ENCODE results near the gene PTX4.

PTX4 gene

DNA sequence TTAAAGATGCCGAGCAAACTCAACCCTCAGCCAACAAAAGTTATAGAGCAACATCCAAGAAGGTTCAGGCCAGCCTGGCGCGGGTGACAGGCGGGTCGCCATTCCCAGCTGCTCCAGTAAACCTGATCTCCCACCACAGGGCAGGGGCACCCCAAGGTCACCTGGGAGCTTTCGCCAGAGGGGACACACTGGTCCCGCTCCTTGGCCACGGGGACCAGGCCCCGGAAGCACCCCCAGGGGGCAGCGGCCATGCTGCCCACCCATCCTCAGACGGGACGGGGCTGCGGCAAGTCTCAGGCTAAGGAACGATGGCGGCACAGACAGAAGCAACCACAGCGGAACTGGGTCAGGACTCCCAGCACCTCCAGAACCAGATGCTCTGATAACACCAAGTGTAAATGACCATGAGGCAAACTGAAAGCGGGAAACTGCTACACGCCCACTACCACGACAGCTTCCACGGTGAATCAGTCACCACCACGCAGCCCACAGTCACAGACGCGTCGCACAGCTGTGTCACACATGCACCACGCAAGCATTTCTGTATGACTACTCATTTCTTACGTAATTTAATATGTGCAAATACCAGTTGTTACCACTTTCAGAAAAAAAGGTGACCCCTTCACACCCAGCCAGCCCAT lies 30.3 kb downstream of the PTX4 start:
- DNase-seq: no peak

- DNase-seq: no peak
These were observed 31.1 kb downstream of the PTX4 start for GRCh38 chr16:1457489-1458245.

GRCh38 chr16:1456951-1457350 lies 31.8 kb downstream of the PTX4 start:
- DNase-seq: no peak

- DNase-seq: no peak
These were observed 33.3 kb downstream of the PTX4 start for GRCh38 chr16:1455190-1456171.

- no peak for DNase-seq
These were observed 34.2 kb downstream of the PTX4 start for GRCh38 chr16:1454561-1454960.

DNA sequence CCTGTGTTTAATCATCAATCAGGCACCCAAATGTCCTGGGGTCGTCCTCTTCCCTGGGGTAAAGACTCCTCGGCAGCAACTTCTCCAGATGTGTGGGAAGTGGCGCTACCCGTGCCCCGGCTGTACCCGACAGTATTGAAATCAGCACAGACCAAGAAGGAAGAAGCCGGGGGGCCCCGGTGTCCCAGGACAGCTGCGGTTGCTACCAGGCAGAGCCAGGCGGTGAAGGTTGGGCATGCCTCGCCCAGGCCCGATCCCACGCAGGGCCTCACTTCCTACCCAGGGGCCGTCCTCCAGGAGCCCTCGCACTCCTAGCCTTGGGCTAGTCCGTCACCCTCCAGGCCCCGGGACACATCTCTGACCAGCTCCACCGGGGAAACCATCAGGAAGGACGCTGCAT lies 35.4 kb downstream of the PTX4 start:
- DNase-seq: no peak

- DNase-seq: no peak
These were observed 36.2 kb downstream of the PTX4 start for GRCh38 chr16:1452530-1452929.

DNA sequence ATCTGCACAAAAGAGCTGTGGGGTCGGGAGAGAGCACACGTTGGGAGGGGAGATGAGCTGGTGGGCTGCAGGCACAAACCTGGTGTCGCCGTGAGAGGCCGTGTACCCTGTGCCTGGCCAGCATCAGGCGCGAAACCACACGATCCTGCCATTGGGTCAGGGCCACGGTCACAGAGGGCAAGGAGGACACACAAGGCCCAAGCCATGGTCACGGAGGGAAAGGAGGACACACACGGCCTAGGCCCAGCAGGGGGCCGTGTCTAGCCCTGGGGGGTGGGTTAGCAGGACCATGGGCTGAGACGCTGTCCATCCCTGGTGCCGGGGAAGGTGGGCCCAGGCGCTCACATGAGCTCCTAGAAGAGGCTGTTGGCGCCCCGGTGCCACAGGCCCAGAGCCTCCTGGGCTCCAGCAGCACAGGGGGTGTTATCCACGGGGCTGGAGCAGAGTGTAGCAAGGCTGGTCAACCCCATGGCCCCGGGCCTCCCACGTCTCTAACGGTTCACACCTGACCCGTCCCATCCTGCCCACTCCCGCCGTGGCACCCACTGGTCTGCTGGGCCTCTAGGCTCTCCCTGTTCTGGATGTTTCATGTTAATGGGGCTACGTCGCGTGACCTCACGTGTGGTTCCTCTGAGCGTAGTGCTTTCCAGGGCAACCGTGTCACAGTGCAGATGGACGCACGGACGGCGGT lies 36.9 kb downstream of the PTX4 start:
- DNase-seq: no peak

- no peak for DNase-seq
These were observed 37.9 kb downstream of the PTX4 start for GRCh38 chr16:1450841-1451240.

DNA sequence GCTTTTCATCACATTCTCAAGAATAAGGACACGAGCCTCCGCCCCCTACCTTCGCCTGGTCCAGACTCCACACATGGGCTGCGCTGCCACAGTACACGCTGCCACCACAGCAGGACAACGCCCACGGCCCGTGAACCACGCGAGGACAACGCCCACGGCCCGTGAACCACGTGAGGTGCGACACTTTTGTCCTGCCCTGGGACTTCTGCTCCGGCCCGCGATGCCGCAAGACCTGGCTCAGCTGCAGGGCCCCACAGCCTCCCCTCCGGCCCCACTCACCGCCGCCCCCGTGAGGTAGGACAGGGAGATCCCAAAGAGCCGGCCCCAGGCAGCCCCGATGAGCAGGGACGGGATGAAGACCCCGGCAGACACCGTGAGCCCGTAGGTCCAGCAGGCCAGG lies 38.5 kb downstream of the PTX4 start:
- DNase-seq: no peak

GRCh38 chr16:1449201-1449788 lies 39.4 kb downstream of the PTX4 start:
- DNase-seq: no peak

GRCh38 chr16:1448536-1449116 lies 40.1 kb downstream of the PTX4 start:
- DNase-seq: no peak

DNA sequence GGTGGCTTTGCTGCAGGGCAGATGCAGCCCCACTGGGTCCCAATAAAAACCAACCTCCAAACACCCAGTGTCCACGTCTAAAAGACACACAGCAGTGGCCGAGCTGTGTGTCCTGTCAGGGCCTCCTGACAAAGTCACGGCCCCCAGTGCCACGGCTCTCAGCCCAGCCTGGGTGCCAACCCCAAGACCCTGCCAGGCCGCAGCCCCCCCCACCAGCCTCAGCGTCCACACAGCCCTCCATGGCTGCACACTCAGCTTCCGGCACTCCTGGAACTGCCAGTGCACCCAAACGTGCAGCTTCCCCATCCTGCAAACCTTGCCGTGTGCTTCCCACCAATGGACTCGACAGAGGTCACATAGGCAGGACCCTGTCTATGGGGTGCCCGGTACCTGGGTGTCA lies 40.8 kb downstream of the PTX4 start:
- no peak for DNase-seq

DNA sequence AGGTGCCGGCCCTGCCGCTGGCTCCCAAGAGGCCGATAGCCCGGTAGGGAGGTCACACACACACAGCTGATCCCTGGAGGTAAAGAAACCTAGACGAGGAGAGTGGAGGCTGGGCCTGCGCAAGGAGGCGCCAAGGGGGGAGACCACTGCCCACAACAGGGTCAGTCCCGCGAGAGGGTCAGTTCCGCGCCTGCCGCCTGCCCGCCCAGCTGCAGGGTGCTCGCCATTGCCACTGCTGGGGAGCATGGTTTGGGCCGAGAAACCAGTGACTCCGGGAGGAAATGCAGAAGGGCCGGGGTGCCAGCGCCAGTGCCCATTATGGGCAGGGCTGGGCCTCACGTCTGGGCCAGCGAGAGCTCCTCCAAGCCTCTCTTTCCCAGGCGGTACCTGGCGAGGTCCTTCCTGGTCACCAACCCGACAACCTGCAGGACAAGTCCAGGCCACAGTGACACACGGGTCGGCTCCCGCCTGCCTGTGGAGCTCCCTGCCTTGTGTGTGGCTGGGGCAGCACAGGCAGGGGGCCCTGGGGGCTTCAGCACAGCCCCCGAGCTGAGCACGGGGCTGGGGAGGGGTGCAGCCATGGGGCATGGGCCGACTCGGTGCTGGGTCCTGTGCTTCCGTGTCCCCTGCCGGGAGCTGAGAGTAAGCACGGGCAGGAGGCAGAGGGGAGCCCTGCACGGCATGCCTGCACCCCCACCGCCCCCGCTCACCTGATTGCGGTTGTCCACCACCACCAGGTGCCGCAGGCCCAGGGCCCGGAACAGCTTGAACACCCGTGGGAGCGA lies 42.3 kb downstream of the PTX4 start:
- no peak for DNase-seq

DNA sequence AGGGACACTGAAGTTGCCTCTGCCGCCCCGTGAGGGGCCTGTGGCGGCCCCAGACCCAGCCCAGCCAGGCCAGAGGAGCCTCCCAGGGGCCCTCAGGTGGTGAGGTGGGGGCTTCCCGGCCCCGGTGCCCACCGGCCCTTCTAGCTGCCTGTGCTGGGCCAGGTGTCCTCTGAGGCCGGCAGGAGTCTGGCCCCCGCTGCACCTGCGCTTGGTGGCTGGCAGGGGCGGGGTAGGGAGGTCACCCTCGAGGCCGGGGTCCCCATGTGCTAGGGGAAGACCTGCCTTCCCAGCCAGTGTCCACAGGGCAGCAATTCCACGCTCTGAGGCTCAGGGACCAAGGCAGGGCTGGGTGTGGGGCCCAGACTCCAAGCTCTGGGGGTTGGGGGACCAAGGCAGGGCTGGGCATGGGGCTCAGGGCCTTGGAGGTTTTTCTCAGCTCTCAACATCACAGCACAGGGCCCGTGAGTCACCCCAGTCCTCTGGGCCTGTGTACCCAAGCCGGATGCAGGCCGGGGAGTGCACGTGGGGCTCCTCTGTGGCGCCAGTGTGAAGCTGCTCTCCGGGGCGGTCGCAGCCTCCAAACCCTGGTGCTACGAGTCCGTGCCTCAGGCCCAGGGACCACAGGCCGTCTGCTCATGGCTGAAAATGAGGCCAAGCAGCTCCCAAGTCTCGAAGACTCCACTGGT lies 43.1 kb downstream of the PTX4 start:
- DNase-seq: no peak

DNA sequence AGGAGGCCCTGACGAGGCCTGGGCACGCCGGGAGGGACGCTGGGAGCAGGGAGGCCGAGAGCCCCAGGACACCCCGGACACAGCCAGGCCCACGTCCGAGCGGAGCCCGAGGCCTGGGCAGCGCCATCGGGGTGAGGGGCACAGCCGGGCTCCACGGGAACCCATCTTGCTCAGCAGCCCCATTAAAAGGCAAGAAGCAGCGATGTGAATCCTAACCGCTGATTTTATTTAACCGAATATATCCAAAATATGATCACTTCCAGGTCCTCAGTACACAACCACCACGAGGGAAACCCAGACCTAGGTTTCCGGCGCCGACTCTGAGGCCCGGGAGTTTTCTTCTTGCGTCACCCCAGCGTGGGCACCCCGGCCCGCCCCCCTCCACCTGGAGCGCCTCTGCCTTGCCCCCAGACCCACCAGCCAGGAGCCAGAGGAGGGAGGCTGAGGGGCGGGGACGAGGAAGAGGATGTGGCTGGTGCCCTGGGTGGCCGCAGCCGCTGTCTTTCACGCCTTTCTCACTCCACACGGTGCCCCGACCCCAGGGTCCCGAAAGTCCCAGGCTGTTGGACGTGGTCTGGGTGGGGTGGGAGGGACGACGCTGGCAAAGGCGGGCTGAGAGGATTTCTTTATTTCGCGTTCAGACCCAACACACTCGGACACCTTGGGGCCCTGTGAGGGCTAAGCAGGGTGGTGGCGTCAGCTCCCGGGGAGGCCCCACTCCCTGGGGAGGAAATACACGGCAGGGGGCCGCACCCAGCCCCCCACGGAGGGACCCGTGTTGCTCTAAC lies 43.8 kb downstream of the PTX4 start:
- DNase-seq: no peak

- no peak for DNase-seq
These were observed 44.6 kb downstream of the PTX4 start, which contains the start of gene CCDC154 for GRCh38 chr16:1443980-1444729. Gene CCDC154 (minus strand): TSS chr16:1444556. CDS start chr16:1444322, 234 bp downstream.

- DNase-seq: no peak
These were observed 45.3 kb downstream of the PTX4 start for GRCh38 chr16:1443403-1443973.

DNA sequence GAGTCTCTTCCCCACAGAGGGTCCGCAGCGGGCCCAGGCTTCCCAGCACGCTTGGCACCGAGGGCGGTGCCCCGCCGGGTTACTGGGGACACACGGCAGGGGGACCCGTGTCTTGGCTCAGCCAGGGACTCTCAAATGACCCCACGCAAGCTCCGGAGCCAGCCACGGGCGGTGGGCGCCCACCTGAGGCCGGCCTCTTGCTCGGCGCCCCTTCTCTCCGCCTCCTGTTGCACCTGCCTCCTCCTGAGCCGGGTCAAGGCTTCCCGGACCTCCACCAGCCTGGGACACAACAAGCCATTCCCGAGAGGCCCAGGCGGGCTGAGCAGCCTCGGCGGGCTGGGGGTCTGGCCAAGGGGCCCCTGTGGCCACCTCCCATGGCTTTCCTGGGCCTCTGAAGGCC lies 46.0 kb downstream of the PTX4 start:
- DNase-seq: no peak
